ENCODE results near the gene PIGZ.

- no peak for TF ChIP-seq CTCF (IDR thresholded peaks at IDR 0.05; ENCODE audit: low read depth, low read length)
- no peak for TF ChIP-seq EZH2phosphoT487 (IDR thresholded peaks at IDR 0.05; ENCODE audit: low read depth)
Observed at GRCh38 chr3:197008436-197009209, 40.0 kb upstream of the PIGZ start.

Measured in OCI-LY3 (cell line).